Skeletal muscle cell (primary cell): ENCODE measurements around the gene FGF7.
"Not testable (repeated sequence)": the region's sequence is repeated elsewhere in the genome, so short reads cannot be mapped to it uniquely, and the experiment has no call there.

ENCODE experiments used
- DNase-seq: peaks from one replicate; pipeline ENCODE4 v3.0.0-alpha.2; 2010; ENCODE audit warnings: low read depth
- H3K4me3 ChIP-seq: 2 replicates; pipeline ENCODE4 v1.5.1; 2011; ENCODE audit warnings: low read depth, mild to moderate bottlenecking, control low read depth, low read length, moderate library complexity

The FGF7 gene

GRCh38 chr15:49436751-49437150 lies 13.7 kb downstream of the FGF7 start:
- no peak overlapping the region for H3K4me3 ChIP-seq

GRCh38 chr15:49438962-49439631 lies 16.1 kb downstream of the FGF7 start:
- DNase-seq = no peak

More at GRCh38 chr15:49436751-49437150, 13.7 kb downstream of the FGF7 start:
- no peak for DNase-seq

GRCh38 chr15:49439678-49440395 lies 16.8 kb downstream of the FGF7 start:
- no peak for DNase-seq

More at GRCh38 chr15:49438962-49439631, 16.1 kb downstream of the FGF7 start:
- H3K4me3 ChIP-seq = no peak overlapping the region

GRCh38 chr15:49441356-49441755 lies 18.3 kb downstream of the FGF7 start:
- DNase-seq = no peak
- H3K4me3 ChIP-seq = no peak overlapping the region

More at GRCh38 chr15:49439678-49440395, 16.8 kb downstream of the FGF7 start:
- no peak overlapping the region for H3K4me3 ChIP-seq

- no peak overlapping the region for H3K4me3 ChIP-seq
- DNase-seq = no peak
Observed at GRCh38 chr15:49441816-49442215, 18.8 kb downstream of the FGF7 start.

GRCh38 chr15:49452595-49452994 lies 29.6 kb downstream of the FGF7 start:
- H3K4me3 ChIP-seq = no peak overlapping the region
- DNase-seq = no peak

GRCh38 chr15:49456166-49456565 lies 33.1 kb downstream of the FGF7 start:
- no peak overlapping the region for H3K4me3 ChIP-seq

GRCh38 chr15:49458145-49458544 lies 35.1 kb downstream of the FGF7 start:
- no peak for DNase-seq

More at GRCh38 chr15:49456166-49456565, 33.1 kb downstream of the FGF7 start:
- no peak for DNase-seq

GRCh38 chr15:49460411-49460941 lies 37.4 kb downstream of the FGF7 start:
- H3K4me3 ChIP-seq = no peak overlapping the region

More at GRCh38 chr15:49458145-49458544, 35.1 kb downstream of the FGF7 start:
- no peak overlapping the region for H3K4me3 ChIP-seq

GRCh38 chr15:49462232-49462844 lies 39.3 kb downstream of the FGF7 start:
- no peak overlapping the region for H3K4me3 ChIP-seq
- no peak for DNase-seq

More at GRCh38 chr15:49460411-49460941, 37.4 kb downstream of the FGF7 start:
- DNase-seq = no peak

GRCh38 chr15:49464522-49464921 lies 41.5 kb downstream of the FGF7 start:
- H3K4me3 ChIP-seq = no peak overlapping the region
- no peak for DNase-seq

GRCh38 chr15:49466119-49466518 lies 43.1 kb downstream of the FGF7 start:
- no peak for DNase-seq
- H3K4me3 ChIP-seq = no peak overlapping the region

- DNase-seq = no peak
- no peak overlapping the region for H3K4me3 ChIP-seq
Observed at GRCh38 chr15:49467746-49468480, 44.9 kb downstream of the FGF7 start.

GRCh38 chr15:49468481-49468839 lies 45.4 kb downstream of the FGF7 start:
- H3K4me3 ChIP-seq = no peak overlapping the region
- DNase-seq = no peak

GRCh38 chr15:49471248-49471647 lies 48.2 kb downstream of the FGF7 start:
- H3K4me3 ChIP-seq, DNase-seq: not testable (repeated sequence)

- H3K4me3 ChIP-seq = no peak overlapping the region
- no peak for DNase-seq
Observed at GRCh38 chr15:49471733-49472132, 48.7 kb downstream of the FGF7 start.

GRCh38 chr15:49472338-49472737 lies 49.3 kb downstream of the FGF7 start:
- no peak overlapping the region for H3K4me3 ChIP-seq
- no peak for DNase-seq

GRCh38 chr15:49473031-49473430 lies 50.0 kb downstream of the FGF7 start:
- no peak for DNase-seq
- no peak overlapping the region for H3K4me3 ChIP-seq

- H3K4me3 ChIP-seq, DNase-seq: not testable (repeated sequence)
Observed at GRCh38 chr15:49478021-49478420, 55.0 kb downstream of the FGF7 start.
